Panc1 (cell line): Measurements from ENCODE around the gene MGAT4A.

Source experiments
- CTCF ChIP-seq: fragments of 450-650 bp; IDR thresholded peaks from 2 replicates; pipeline ENCODE4 v1.5.1; 2017; ENCODE audit warnings: mild to moderate bottlenecking
- POLR2AphosphoS5 ChIP-seq: IDR thresholded peaks from 2 replicates; pipeline ENCODE4 v1.6.1; 2012; ENCODE audit warnings: mild to moderate bottlenecking, low read depth, low read length, moderate library complexity
- REST ChIP-seq, 2 experiments: IDR thresholded peaks; 2 replicates each; pipeline ENCODE4 v1.6.1; 2011 to 2012; ENCODE audit warnings: low read depth in 2 of 2, control low read depth in 1 of 2, low read length in 1 of 2, mild to moderate bottlenecking in 1 of 2, moderate library complexity in 1 of 2; ENCODE audit not compliant: insufficient read depth in 1 of 2

DNA sequence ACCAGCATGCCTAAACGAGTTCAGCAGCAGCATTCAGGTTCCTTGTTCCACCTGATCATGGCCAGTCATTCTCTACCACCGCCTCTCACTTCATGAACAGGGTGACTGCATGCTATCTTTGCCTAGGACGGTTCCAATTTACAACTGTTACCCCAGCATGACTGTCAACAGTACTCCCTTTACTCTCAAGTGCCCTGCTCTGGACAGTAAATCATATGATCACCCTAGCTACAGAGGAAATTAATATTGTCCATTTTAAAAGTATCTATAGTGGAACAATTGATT, 25.7 kb downstream of the MGAT4A start:
- TF ChIP-seq CTCF (no peak), POLR2AphosphoS5 (no peak), REST (IDR thresholded peaks at IDR 0.05; ENCODE audit: insufficient read depth in 1 of 2, low read depth in 2 of 2, low read length in 1 of 2) (no peak)
